IMR-90 (cell line): ENCODE data around the gene PAPPA. TPM values are rescaled to one million over a fixed set of nuclear protein-coding genes. Genes with fewer than 3 reads are reported as not detected.
A peak's percentile ranks its signal among the peaks of the same experiment; 100 is the strongest.

Experiments used
- ATAC-seq: fragments of 200-7000 bp; cut with Tn5 transposase; 2 replicates; pipeline ENCODE4 v1.9.1; 2020; ENCODE audit warnings: low read depth, mild to moderate bottlenecking, moderate library complexity
- BruUV-seq: library from RNA; stranded (reverse); fragments of 400-500 nt; replicated peaks from 2 replicates; lab custom pipeline; 2021; lab: Mats Ljungman, UMichigan
- CTCF ChIA-PET: fragments of 300-600 bp; formaldehyde crosslinking; extraction: SDS; loops from one replicate; lab custom pipeline; 2021; ENCODE audit warnings: antibody characterized with exemption; lab: Yijun Ruan, JAX
- POLR2A ChIA-PET: fragments of 300-600 bp; sonication (Branson Sonifier 250); formaldehyde crosslinking; loops from one replicate; lab custom pipeline; 2022; ENCODE audit warnings: antibody characterized with exemption; ENCODE audit not compliant: unreplicated experiment; lab: Charles Lee
- DNase-seq: peaks from one replicate; pipeline ENCODE4 v3.0.0; 2013
- H2AFZ ChIP-seq: replicated peaks from 2 replicates; pipeline ENCODE3; 2013; ENCODE audit warnings: low read length, mild to moderate bottlenecking; ENCODE audit not compliant: poor library complexity
- H2AK5ac ChIP-seq: 2 replicates; pipeline ENCODE4 v1.6.1; 2013; ENCODE audit warnings: low read depth, low read length, inconsistent platforms
- H2AK9ac ChIP-seq: replicated peaks from 2 replicates; pipeline ENCODE3; 2013; ENCODE audit warnings: mild to moderate bottlenecking, low read depth, low read length, moderate library complexity; ENCODE audit not compliant: poor library complexity
- H2BK120ac ChIP-seq: 2 replicates; pipeline ENCODE4 v1.6.1; 2013; ENCODE audit warnings: low read depth, low read length, inconsistent platforms
- H2BK15ac ChIP-seq: 3 replicates; pipeline ENCODE4 v1.6.1; 2013; ENCODE audit warnings: low read depth, low read length, inconsistent platforms
- H2BK20ac ChIP-seq: 2 replicates; pipeline ENCODE4 v1.6.1; 2013; ENCODE audit warnings: low read depth, mild to moderate bottlenecking, inconsistent platforms, low read length, moderate library complexity
- H2BK5ac ChIP-seq: 2 replicates; pipeline ENCODE4 v1.6.1; 2013; ENCODE audit warnings: mild to moderate bottlenecking, low read depth, low read length, inconsistent platforms; ENCODE audit not compliant: poor library complexity, severe bottlenecking
- H3K14ac ChIP-seq: replicated peaks from 2 replicates; pipeline ENCODE4 v1.6.1; 2013; ENCODE audit warnings: low read depth, low read length, inconsistent platforms
- H3K18ac ChIP-seq: 2 replicates; pipeline ENCODE4 v1.6.1; 2013; ENCODE audit warnings: low read depth, low read length, control low read depth
- H3K23ac ChIP-seq: 2 replicates; pipeline ENCODE4 v1.6.1; 2013; ENCODE audit warnings: low read depth, low read length, inconsistent platforms
- H3K27ac ChIP-seq: 2 replicates; pipeline ENCODE4 v1.5.1; 2013; ENCODE audit warnings: mild to moderate bottlenecking, control low read depth, low read length; ENCODE audit not compliant: insufficient read depth
- H3K27me3 ChIP-seq: 2 replicates; pipeline ENCODE4 v1.6.1; 2013; ENCODE audit warnings: low read length; ENCODE audit not compliant: control insufficient read depth, insufficient read depth
- H3K36me3 ChIP-seq: 2 replicates; pipeline ENCODE4 v1.6.1; 2013; ENCODE audit warnings: low read length, mixed read lengths; ENCODE audit not compliant: control insufficient read depth, insufficient read depth
- H3K4ac ChIP-seq: 2 replicates; pipeline ENCODE4 v1.6.1; 2013; ENCODE audit warnings: low read depth, low read length, inconsistent platforms
- H3K4me1 ChIP-seq: 2 replicates; pipeline ENCODE4 v1.6.1; 2013; ENCODE audit warnings: low read length, mixed read lengths; ENCODE audit not compliant: control insufficient read depth, insufficient read depth
- H3K4me2 ChIP-seq: 2 replicates; pipeline ENCODE4 v1.6.1; 2013; ENCODE audit warnings: low read depth, mild to moderate bottlenecking, control low read depth, low read length, moderate library complexity
- H3K4me3 ChIP-seq: 2 replicates; pipeline ENCODE4 v1.5.1; 2013; ENCODE audit warnings: low read depth, mild to moderate bottlenecking, control low read depth, low read length, moderate library complexity; ENCODE audit not compliant: insufficient read depth
- H3K56ac ChIP-seq: 2 replicates; pipeline ENCODE4 v1.6.1; 2013; ENCODE audit warnings: low read length, inconsistent platforms; ENCODE audit not compliant: insufficient read depth; ENCODE audit errors: extremely low read depth
- H3K79me1 ChIP-seq, 2 experiments: 2 replicates each; pipeline ENCODE4 v1.6.1; 2013; ENCODE audit warnings: low read length in 2 of 2, inconsistent platforms in 1 of 2, low read depth in 1 of 2
- H3K9ac ChIP-seq: 2 replicates; pipeline ENCODE4 v1.6.1; 2013; ENCODE audit warnings: low read depth, low read length, control low read depth
- H3K9me1 ChIP-seq: 2 replicates; pipeline ENCODE4 v1.6.1; 2013; ENCODE audit warnings: low read length, inconsistent platforms; ENCODE audit not compliant: insufficient read depth
- H3K9me3 ChIP-seq: 2 replicates; pipeline ENCODE4 v1.6.1; 2013; ENCODE audit warnings: low read length; ENCODE audit not compliant: control insufficient read depth, insufficient read depth
- H4K20me1 ChIP-seq: 2 replicates; pipeline ENCODE4 v1.6.1; 2013; ENCODE audit warnings: low read length, inconsistent platforms; ENCODE audit not compliant: insufficient read depth
- H4K5ac ChIP-seq: 2 replicates; pipeline ENCODE4 v1.6.1; 2013; ENCODE audit warnings: mild to moderate bottlenecking, low read depth, low read length, control low read depth
- H4K8ac ChIP-seq, 2 experiments: 2 replicates each; pipeline ENCODE4 v1.6.1; 2013; ENCODE audit warnings: low read depth in 2 of 2, low read length in 2 of 2, control low read depth in 1 of 2, inconsistent platforms in 1 of 2
- H4K91ac ChIP-seq: 2 replicates; pipeline ENCODE4 v1.6.1; 2013; ENCODE audit warnings: low read depth, low read length, inconsistent platforms; ENCODE audit not compliant: insufficient read depth
- BHLHE40 ChIP-seq: fragments of 150-350 bp; IDR thresholded peaks from 2 replicates; pipeline ENCODE4 v1.6.1; 2016; ENCODE audit warnings: mild to moderate bottlenecking, low read depth, low read length
- FOS ChIP-seq: fragments of 150-350 bp; IDR thresholded peaks from 2 replicates; pipeline ENCODE4 v1.6.1; 2016; ENCODE audit warnings: low read depth, low read length
- MAFK ChIP-seq: IDR thresholded peaks from 2 replicates; pipeline ENCODE4 v1.6.1; 2012; ENCODE audit warnings: low read depth, low read length, improper control_type of control experiment
- MXI1 ChIP-seq: IDR thresholded peaks from 2 replicates; pipeline ENCODE4 v1.6.1; 2012; ENCODE audit warnings: low read depth, mild to moderate bottlenecking, low read length, moderate library complexity, borderline replicate concordance
- RFX5 ChIP-seq: IDR thresholded peaks from 2 replicates; pipeline ENCODE4 v1.8.0; 2012; ENCODE audit warnings: low read depth, mild to moderate bottlenecking, low read length, moderate library complexity
- SMC3 ChIP-seq: fragments of 150-350 bp; IDR thresholded peaks from 2 replicates; pipeline ENCODE4 v1.6.1; 2016; ENCODE audit warnings: low read depth, mild to moderate bottlenecking, antibody characterized with exemption, low read length, moderate library complexity
- USF2 ChIP-seq: fragments of 150-350 bp; IDR thresholded peaks from 2 replicates; pipeline ENCODE4 v1.6.1; 2017; ENCODE audit warnings: mild to moderate bottlenecking, antibody characterized with exemption, low read length, low read depth
- WGBS, 2 experiments: methylation state at CpG; one replicate each; pipeline versions ENCODE4 v1.1.5 to v1.1.7; 2013; ENCODE audit warnings: missing lambda C conversion rate in 2 of 2; ENCODE audit not compliant: insufficient read length in 1 of 2; ENCODE audit errors: extremely low coverage in 2 of 2; 5-methylcytosine and 5-hydroxymethylcytosine counted together
- dilution Hi-C: fragments of 300-500 bp; cut with HindIII; formaldehyde crosslinking; loops from one replicate; pipeline ENCODE4 v1.14.3; 2018; ENCODE audit warnings: low sequenced_read_pairs; ENCODE audit not compliant: unreplicated experiment
- in situ Hi-C: fragments of 300-500 bp; cut with MboI; formaldehyde crosslinking; loops from 3 replicates; pipeline ENCODE4 v1.14.3; 2019; ENCODE audit warnings: low sequenced_read_pairs, inconsistent platforms, mixed read lengths
- intact Hi-C: fragments of 100-400 bp; cut with micrococcal nuclease; formaldehyde crosslinking; loops from 2 replicates; pipeline ENCODE4 v1.10.0; 2022
- polyA plus RNA-seq, 3 experiments: library from polyadenylated mRNA; depleted of rRNA; stranded (reverse); fragments of >200 nt; gene quantifications; 2 replicates each; pipeline ENCODE4 v1.2.3, GENCODE V29; 2012; ENCODE audit warnings: low replicate concordance in 1 of 3
- total RNA-seq: library from RNA; depleted of rRNA; stranded (reverse); fragments of >200 nt; gene quantifications from 2 replicates; pipeline ENCODE4 v1.2.3, GENCODE V29; 2012

The PAPPA gene
- total and polyA plus RNA-seq, 2 of the 4 experiments (the other 2 are of a cell fraction), result 8.3 to 12.4 TPM

GRCh38 chr9:116337015-116337414 lies 183.4 kb downstream of the PAPPA start:
- Histone ChIP-seq H2AK5ac (no peak overlapping the region), H3K4me1 (peaks cover 9% of the 10 kb centered on the region), H3K23ac (no peak overlapping the region), H3K36me3 (peaks cover 76% of the 10 kb centered on the region), H2BK5ac (no peak overlapping the region), H3K4ac (no peak overlapping the region), H3K56ac (no peak overlapping the region), H3K4me3 (no peak overlapping the region), H3K79me1 (no peaks in the 10 kb centered on the region), H3K9me3 (no peaks in the 10 kb centered on the region), H3K14ac (no peak overlapping the region), H4K91ac (no peak overlapping the region), H3K9ac (no peak overlapping the region), H3K27ac (no peak overlapping the region), H2BK20ac (no peak overlapping the region), H4K8ac (no peak overlapping the region), H3K4me2 (no peak overlapping the region), H4K20me1 (peaks cover 11% of the 10 kb centered on the region; the same call in 1 of the 2 replicates), H3K9me1 (peaks cover 6% of the 10 kb centered on the region; the same call in 1 of the 2 replicates), H4K5ac (no peak overlapping the region), H2BK120ac (no peak overlapping the region), H3K27me3 (no peaks in the 10 kb centered on the region), H2AFZ (peak overlapping the region; percentile 6), H3K18ac (no peak overlapping the region), H2AK9ac (no peak overlapping the region), H2BK15ac (no peak overlapping the region)
- POLR2A ChIA-PET, result no interaction called here
- no CpG with 5 or more reads among the region's 2 CpGs for WGBS, 2 experiments
- dilution Hi-C loops (no loop called here), intact Hi-C loops (no loop called here), in situ Hi-C loops (no loop called here)
- TF ChIP-seq BHLHE40 (peak; percentile 32; the same call in 1 of the 2 replicates), SMC3 (peak; percentile 21; the same call in 1 of the 2 replicates), MAFK (no peak), MXI1 (0 out of 2 replicates have a peak, but pooled peaks have one; percentile 20), RFX5 (no peak), USF2 (peak; percentile 39; the same call in 1 of the 2 replicates), FOS (0 out of 2 replicates have a peak, but pooled peaks have one; percentile 16)
- peak; percentile 84 for ATAC-seq
- DNase-seq, result peak; percentile 83
- no TSS peak for BruUV-seq
- CTCF ChIA-PET, result interaction anchor here (0.6 kb wide), 1 partner anchor 35 kb away, joined by 5 read pairs; no protein-coding TSS in a partner anchor
